HG03442 (cell line): ENCODE measurements around the gene RALGAPB.
"Not testable (repeated sequence)": the region's sequence is repeated elsewhere in the genome, so short reads cannot be mapped to it uniquely, and the experiment has no call there.

Source experiments
- ATAC-seq: cut with Tn5 transposase; IDR thresholded peaks from one replicate; pipeline ENCODE4 v1.9.1; 2021; ENCODE audit warnings: mild to moderate bottlenecking, moderate library complexity; ENCODE audit not compliant: unreplicated experiment

RALGAPB gene

GRCh38 chr20:38446441-38447209 is 26.0 kb upstream of the RALGAPB start:
- ATAC-seq = peak; percentile 81

DNA sequence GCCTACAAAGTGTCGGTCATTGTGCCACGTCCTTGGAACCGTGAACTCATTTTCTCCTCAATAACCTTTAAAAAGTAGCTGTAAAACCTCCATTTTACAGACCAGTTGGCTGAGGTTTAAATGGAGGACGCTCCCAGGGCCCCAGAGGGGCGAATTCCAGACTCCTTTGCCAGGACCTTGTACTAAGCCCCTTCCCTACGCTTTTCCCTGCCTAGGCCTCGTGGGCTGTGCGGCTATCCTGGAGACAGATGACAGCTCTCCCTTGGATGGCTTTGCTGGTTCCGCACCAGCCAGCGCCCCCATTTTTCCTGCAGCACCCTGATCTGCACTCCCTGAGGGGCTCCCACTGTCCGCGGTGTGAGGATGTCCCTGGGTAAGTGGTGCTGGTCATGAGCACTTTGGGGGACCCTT is 25.4 kb upstream of the RALGAPB start:
- no peak for ATAC-seq

DNA sequence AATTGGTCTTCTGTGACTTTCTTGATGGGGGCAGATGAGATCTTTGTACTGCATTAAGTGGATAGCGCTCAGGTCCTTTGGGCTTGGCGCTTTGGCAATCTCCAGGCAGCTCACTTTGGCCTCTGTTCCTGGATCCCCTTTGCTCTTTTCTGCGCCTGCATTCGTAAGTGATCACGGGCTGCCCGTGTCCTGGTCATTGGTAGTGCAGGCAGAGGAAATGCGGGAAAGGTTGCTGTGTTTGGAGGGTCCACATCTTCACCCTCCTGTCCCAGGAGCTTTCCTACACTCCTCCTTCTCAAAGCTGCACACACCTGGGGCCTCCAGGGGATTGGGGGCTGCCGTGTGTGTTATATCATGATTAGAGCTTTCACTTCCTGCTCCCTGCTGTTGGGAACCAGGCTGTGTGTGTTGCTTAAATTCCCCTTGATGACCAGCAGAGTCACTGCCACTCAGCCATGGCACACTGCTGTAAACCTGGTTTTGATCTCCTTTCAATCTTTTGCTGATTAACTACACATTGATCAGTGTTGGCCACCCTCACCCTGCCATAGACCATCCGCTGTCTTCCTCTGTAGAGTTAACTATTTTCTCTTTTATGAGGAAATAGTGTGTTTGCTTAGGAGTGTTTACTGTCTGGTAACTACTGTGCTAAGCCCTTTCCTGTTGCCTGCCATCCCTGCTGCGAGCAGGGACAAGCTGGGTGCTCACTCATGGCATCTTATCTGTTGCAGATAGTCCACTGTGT is 24.5 kb upstream of the RALGAPB start:
- ATAC-seq = peak; percentile 38

GRCh38 chr20:38449046-38449445 is 23.6 kb upstream of the RALGAPB start:
- no peak for ATAC-seq

DNA sequence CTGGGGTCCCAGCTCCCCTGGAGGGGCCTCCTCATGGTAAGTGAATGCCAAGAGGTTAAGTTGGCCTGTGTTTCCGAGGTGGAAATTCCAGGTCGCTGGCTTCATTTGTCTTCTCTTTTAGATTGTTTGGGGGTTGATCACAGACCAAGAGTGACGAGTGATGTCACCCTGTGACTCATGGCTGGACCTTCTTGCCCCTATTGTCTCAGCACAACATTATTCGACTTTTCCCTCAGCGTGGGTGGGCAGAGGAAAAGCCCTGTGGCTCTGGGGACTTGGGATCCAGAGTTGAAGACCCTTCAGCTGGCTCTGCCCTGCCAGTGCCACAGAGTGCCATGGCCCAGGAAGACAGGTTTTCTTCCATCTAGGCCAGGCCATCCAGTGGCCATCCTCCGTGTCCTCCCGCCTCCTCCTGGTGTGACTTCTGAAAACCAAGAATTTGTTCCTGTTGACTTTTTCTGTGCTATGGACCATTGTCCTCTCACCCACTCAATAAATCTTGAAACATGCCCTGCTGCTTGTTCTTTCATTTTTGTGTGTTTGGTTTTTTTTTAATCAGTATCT is 22.1 kb upstream of the RALGAPB start:
- no peak for ATAC-seq

DNA sequence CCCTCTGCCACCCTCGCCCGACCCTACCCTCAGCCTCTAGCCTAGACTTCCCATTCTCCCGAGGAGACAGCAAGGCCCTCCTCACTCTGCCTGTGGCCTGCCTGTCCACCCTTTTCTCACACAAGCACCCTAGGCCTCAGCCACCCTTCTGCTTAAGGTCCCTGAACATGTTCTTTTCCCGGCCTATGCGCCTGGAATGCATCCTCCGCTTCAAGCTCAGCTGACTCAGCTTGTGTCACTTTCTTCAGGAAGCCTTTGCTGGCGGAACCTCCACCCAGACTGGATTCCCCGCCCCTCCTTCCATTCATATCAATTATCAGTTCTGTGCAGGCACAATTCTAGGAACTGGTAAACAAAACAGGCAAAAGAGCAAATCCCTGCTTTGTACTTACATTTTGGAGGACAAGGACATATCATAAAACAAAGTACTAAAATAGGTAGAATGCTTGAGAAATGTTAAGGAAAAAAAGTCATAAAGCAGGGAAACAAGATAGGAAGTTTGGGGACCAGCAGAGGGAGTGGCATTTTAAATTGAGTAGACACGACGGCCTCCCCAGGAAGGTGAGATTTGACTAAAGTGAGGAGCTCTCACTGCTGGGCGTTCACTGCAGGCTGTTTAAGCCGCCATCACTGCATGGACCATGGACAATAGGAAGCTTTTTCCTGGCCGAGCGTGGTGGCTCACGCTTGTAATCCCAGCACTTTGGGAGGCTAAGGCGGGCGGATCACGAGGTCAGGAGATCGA is 19.6 kb upstream of the RALGAPB start:
- ATAC-seq = no peak

DNA sequence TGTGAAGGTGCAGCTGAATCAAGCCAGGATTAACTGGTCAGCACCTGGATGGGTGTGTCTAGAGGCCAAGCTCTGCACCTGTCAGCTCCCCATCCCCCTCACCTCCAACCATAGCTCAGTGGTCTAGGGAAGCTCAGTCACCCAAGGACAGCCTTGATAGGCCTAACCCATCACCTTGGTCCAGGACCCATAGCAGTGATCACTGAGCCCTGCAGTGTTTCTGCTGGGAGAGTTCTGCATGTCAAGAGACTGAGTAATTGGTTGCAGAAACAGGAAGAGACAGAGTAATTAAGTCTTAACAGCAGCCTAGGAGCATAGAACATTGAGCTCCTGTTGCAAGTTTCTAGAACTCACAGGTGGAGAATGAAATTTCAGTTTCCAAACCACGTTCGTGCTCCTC is 18.7 kb upstream of the RALGAPB start:
- no peak for ATAC-seq

GRCh38 chr20:38454556-38455473 is 17.8 kb upstream of the RALGAPB start:
- no peak for ATAC-seq

DNA sequence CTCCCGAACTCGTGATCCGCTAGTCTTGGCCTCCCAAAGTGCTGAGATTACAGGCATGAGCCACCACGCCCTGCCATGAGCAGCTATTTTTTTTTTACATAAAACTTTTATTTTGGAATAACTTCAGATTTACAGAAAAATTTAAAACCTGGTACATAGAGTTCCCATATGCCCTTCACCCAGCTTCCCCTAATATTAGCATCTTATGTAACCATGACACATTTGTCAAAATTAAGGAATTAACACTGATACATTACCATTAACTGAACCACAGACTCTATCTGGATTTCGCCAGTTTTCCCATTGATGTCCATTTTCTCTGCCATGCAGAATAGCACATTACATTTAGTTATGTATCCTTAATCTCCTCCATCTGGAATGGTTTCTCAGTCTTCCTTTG is 14.3 kb upstream of the RALGAPB start:
- ATAC-seq = no peak

GRCh38 chr20:38460040-38460623 is 12.5 kb upstream of the RALGAPB start:
- no peak for ATAC-seq

GRCh38 chr20:38460631-38461030 is 12.0 kb upstream of the RALGAPB start:
- ATAC-seq = not testable (repeated sequence)

- not testable (repeated sequence) for ATAC-seq
Observed at GRCh38 chr20:38461167-38461566, 11.5 kb upstream of the RALGAPB start.

GRCh38 chr20:38461569-38461968 is 11.1 kb upstream of the RALGAPB start:
- ATAC-seq = not testable (repeated sequence)

GRCh38 chr20:38466171-38466570 is 6.5 kb upstream of the RALGAPB start:
- no peak for ATAC-seq

DNA sequence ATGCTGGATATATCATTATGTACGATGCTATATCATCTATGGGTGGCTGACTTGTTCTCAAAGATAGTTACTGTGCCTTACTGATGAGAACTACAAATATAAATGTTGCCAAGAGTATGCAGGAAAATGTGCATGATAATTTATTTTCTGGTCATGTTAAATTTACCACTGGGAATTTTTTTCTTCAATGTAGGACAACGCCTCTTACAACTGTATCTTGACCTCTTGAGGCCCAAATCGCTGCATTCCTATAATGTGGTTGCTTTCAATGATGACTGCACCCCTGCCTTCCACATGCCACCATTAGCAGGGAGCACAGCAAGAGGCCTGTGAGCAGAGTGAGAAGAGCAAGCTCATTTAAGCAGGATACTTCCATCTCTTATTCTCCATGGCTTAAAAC is 5.7 kb upstream of the RALGAPB start:
- ATAC-seq = no peak

DNA sequence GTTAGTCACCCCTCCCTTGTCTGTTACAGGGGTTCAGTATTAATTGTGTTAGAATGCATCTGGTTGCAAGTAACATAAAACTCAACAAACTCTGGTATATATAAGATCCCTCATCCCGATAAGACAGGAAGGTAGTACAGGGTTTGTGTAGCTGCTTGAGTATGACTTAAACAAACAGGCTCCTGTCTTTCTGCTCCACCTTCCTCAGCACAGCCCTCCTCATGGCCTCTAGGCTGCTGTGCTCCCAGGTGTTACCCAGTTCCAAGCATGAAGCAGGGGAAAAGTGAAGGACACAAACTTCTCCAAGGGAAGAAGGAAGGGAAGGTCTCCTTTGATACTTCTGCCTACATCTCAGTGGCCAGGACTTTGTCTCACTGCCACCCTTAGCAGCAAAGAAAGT is 1.4 kb upstream of the RALGAPB start:
- no peak for ATAC-seq

GRCh38 chr20:38471987-38472512 is 593 bp upstream of the RALGAPB start:
- no peak for ATAC-seq

DNA sequence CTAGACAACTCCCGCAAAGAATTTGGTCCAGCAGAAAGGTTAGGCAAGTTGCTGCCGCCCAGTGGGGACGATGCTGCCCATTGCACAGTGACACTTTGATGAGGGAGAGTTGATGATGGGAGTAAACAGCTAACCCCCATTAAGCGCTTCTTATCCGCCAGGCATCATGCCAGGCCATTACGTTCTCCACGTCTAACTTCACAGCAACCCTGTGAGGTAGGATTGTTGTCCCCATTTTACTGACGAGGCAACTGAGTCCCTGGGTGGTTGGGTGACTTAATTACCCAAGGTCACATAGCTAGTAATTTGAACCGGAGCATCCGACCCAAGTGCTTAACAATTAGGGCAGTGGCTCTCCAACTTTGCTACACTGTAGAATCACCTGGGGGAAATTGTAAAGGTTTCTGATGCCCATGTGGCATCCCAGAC is 738 bp downstream of the RALGAPB start:
- ATAC-seq = peak; percentile 4

DNA sequence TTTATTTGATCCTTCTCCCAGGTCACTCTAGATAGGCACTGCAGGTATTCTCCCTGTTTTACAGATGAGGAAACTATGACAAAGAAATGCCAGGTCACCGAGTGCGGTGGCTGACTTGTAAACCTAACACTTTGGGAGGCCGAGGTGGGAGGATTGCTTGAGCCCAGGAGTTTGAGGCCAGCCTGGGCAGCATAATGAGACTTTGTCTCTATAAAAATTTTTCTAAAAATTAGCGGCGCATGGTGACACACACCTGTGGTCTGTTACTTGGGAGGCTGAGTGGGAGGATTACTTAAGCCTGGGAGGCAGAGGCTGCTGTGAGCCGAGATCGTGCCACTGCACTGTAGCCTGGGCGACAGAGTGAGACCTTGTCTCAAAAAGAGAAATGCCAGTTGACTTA is 5.1 kb downstream of the RALGAPB start:
- ATAC-seq = no peak

DNA sequence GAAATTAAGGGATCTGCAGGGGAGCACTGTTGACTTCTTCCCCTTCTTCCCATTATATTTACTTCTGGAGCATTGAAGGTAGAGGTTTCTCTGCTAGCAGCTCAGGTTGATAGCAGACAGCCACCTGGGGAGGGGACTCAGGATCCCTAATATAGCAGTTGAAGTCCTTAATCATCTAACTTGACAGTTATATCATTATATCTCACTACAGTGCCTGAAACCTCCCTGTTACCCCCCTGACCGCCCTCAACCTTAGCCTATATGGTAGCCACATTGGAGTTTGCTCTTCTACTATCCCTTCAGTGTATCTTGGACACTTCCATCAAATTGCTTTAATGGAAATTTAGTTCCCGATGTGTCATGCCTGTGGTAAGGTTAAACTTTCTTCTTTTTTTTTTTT is 7.0 kb downstream of the RALGAPB start:
- no peak for ATAC-seq
